ENCODE data around the gene PRR33. TPM values are rescaled to one million over a fixed set of nuclear protein-coding genes. Genes with fewer than 3 reads are reported as not detected.
"Not testable (repeated sequence)": the region's sequence is repeated elsewhere in the genome, so short reads cannot be mapped to it uniquely, and the experiment has no call there.

PRR33 gene
- total and polyA plus RNA-seq, 2 donors (not counting 3 experiments of a cell fraction or from before 2014, with no cell fraction given) = not detected

- Histone ChIP-seq H4K20me1 (replicated peaks; ENCODE audit: control insufficient read depth, extremely low read depth, insufficient read depth, low read length) (no peaks in the 10 kb centered on the region), H3K79me2 (ENCODE audit: control insufficient read depth, insufficient read depth, low read length) (no peaks in the 10 kb centered on the region), H3K4me3 (replicated peaks in 1 of 3; ENCODE audit: insufficient read depth in 1 of 3, low read depth in 1 of 3, low read length in 3 of 3) (no peak overlapping the region), H3K4me2 (ENCODE audit: insufficient read depth, low read length) (no peak overlapping the region), H3K9me1 (replicated peaks; ENCODE audit: control insufficient read depth, extremely low read depth, insufficient read depth, low read length) (no peaks in the 10 kb centered on the region), H3K4me1 (ENCODE audit: control insufficient read depth, extremely low read depth, insufficient read depth, low read length) (no peaks in the 10 kb centered on the region), H2AFZ (ENCODE audit: low read depth, low read length) (no peak overlapping the region), H3K9ac (replicated peaks; ENCODE audit: extremely low read depth, insufficient read depth, low read length) (no peak overlapping the region), H3K9me3 (replicated peaks; ENCODE audit: control insufficient read depth, insufficient read depth, low read length) (no peaks in the 10 kb centered on the region), H3K27ac (ENCODE audit: insufficient read depth, low read depth, low read length) (no peak overlapping the region), H3K36me3 (ENCODE audit: control insufficient read depth in 2 of 2, extremely low read depth in 1 of 2, insufficient read depth in 2 of 2, low read length in 2 of 2) (no peaks in the 10 kb centered on the region), H3K27me3 (ENCODE audit: control insufficient read depth in 2 of 2, insufficient read depth in 2 of 2, low read length in 2 of 2) (peaks cover 0 to 3% of the 10 kb centered on the region in 2 experiments)
- CTCF ChIA-PET = interaction anchor here (0.9 to 4.9 kb wide), 5 partner anchors 31 to 281 kb away, joined by 3 to 53 read pairs (median 6); no protein-coding TSS in a partner anchor
- intact Hi-C loops (cut with micrococcal nuclease) = no loop called here
- FAIRE-seq (no peak), DNase-seq (ENCODE audit: low read depth, low spot score) (no peak)
- BruUV-seq (replicated peaks) = no TSS peak
- POLR2A ChIA-PET = no interaction called here
- dilution Hi-C loops (cut with MboI; ENCODE audit: extremely low pct_ligation_motif_present, low sequenced_read_pairs) = no loop called here
- TF ChIP-seq EZH2 (IDR thresholded peaks at IDR 0.05; ENCODE audit: borderline replicate concordance, low read depth, low read length, severe bottlenecking) = no peak
- no peak for TF ChIP-seq POLR2A (IDR thresholded peaks at IDR 0.05; ENCODE audit: low read depth, low read length)
- no peak for TF ChIP-seq MAX (IDR thresholded peaks at IDR 0.05; ENCODE audit: insufficient read depth, insufficient read length)
- no peak for TF ChIP-seq POLR2AphosphoS5 (IDR thresholded peaks at IDR 0.05; ENCODE audit: insufficient read depth, low read depth, low read length)
- no peak for TF ChIP-seq JUN (IDR thresholded peaks at IDR 0.05; ENCODE audit: borderline replicate concordance, insufficient read depth, insufficient read length, low read depth)
- no peak for TF ChIP-seq GATA2 (IDR thresholded peaks at IDR 0.05; ENCODE audit: insufficient read depth, insufficient read length, low read depth, low read length)
- no peak for TF ChIP-seq MYC (IDR thresholded peaks at IDR 0.05; ENCODE audit: low read depth, low read length)
- TF ChIP-seq CTCF (IDR thresholded peaks at IDR 0.05; ENCODE audit: extremely low read depth in 1 of 2, insufficient read depth in 1 of 2, low read depth in 1 of 2, low read length in 2 of 2) = no peak
- no peak for TF ChIP-seq FOS (IDR thresholded peaks at IDR 0.05; ENCODE audit: borderline replicate concordance, insufficient read depth, low read length)
Observed at GRCh38 chr11:1875093-1875850, 16.4 kb downstream of the PRR33 start.

GRCh38 chr11:1874441-1875092 is 17.1 kb downstream of the PRR33 start:
- H2AFZ ChIP-seq (ENCODE audit: low read depth, low read length); dilution Hi-C loops (cut with MboI; ENCODE audit: extremely low pct_ligation_motif_present, low sequenced_read_pairs); H3K9ac ChIP-seq (replicated peaks; ENCODE audit: extremely low read depth, insufficient read depth, low read length); H3K4me1 ChIP-seq (ENCODE audit: control insufficient read depth, extremely low read depth, insufficient read depth, low read length); DNase-seq (ENCODE audit: low read depth, low spot score); H3K79me2 ChIP-seq (ENCODE audit: control insufficient read depth, insufficient read depth, low read length); H3K9me1 ChIP-seq (replicated peaks; ENCODE audit: control insufficient read depth, extremely low read depth, insufficient read depth, low read length); H3K4me3 ChIP-seq (replicated peaks in 1 of 3; ENCODE audit: insufficient read depth in 1 of 3, low read depth in 1 of 3, low read length in 3 of 3); H4K20me1 ChIP-seq (replicated peaks; ENCODE audit: control insufficient read depth, extremely low read depth, insufficient read depth, low read length); intact Hi-C loops (cut with micrococcal nuclease); H3K27me3 ChIP-seq (ENCODE audit: control insufficient read depth in 2 of 2, insufficient read depth in 2 of 2, low read length in 2 of 2); BruUV-seq (replicated peaks); H3K9me3 ChIP-seq (replicated peaks; ENCODE audit: control insufficient read depth, insufficient read depth, low read length); FAIRE-seq; H3K27ac ChIP-seq (ENCODE audit: insufficient read depth, low read depth, low read length); H3K36me3 ChIP-seq (ENCODE audit: control insufficient read depth in 2 of 2, extremely low read depth in 1 of 2, insufficient read depth in 2 of 2, low read length in 2 of 2); H3K4me2 ChIP-seq (ENCODE audit: insufficient read depth, low read length); POLR2A ChIA-PET: not testable (repeated sequence)
- CTCF ChIA-PET = interaction anchor here (0.9 to 4.9 kb wide), 4 partner anchors 32 to 282 kb away, joined by 3 to 53 read pairs (median 4); no protein-coding TSS in a partner anchor
